Subcutaneous adipose tissue (tissue), 4 donors: ENCODE results near the gene OR12D1. TPM values are rescaled to one million over a fixed set of nuclear protein-coding genes. Genes with fewer than 3 reads are reported as not detected.

Source experiments
- total RNA-seq, 4 donors: library from RNA; depleted of rRNA; stranded (reverse); fragments of >200 nt; gene quantifications; one replicate each; pipeline ENCODE4 v1.1.0, GENCODE V29; 2016
- TF ChIP-seq, protein P1 (sequence below): fragments of 450-650 bp; IDR thresholded peaks from one replicate; pipeline ENCODE4 v1.5.1; 2016; ENCODE audit warnings: low read depth, mild to moderate bottlenecking, control low read depth, antibody characterized with exemption, moderate library complexity

The OR12D1 gene
- total RNA-seq, 4 donors from 2014 or later: not detected

DNA sequence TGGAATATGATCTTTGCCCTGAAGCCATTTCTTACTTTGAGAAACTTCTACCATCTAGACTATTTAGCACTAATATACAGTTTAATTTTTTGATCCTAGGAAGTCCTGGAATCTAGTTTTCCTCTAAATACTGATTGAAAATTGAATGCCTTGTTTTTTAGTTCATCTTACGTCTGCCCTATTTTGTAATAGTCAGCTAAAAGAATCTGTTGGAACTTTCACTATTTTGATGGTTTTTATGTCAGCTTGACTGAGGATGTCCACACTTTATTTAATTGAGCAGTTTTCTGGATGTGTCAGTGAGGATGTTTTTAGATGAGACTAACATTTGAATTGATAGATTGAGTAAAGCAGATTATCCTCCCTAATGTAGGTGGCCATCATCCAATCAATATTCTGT lies 10.9 kb upstream of the OR12D1 start:
- TF ChIP-seq, protein P1, sequence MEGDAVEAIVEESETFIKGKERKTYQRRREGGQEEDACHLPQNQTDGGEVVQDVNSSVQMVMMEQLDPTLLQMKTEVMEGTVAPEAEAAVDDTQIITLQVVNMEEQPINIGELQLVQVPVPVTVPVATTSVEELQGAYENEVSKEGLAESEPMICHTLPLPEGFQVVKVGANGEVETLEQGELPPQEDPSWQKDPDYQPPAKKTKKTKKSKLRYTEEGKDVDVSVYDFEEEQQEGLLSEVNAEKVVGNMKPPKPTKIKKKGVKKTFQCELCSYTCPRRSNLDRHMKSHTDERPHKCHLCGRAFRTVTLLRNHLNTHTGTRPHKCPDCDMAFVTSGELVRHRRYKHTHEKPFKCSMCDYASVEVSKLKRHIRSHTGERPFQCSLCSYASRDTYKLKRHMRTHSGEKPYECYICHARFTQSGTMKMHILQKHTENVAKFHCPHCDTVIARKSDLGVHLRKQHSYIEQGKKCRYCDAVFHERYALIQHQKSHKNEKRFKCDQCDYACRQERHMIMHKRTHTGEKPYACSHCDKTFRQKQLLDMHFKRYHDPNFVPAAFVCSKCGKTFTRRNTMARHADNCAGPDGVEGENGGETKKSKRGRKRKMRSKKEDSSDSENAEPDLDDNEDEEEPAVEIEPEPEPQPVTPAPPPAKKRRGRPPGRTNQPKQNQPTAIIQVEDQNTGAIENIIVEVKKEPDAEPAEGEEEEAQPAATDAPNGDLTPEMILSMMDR: no peak

DNA sequence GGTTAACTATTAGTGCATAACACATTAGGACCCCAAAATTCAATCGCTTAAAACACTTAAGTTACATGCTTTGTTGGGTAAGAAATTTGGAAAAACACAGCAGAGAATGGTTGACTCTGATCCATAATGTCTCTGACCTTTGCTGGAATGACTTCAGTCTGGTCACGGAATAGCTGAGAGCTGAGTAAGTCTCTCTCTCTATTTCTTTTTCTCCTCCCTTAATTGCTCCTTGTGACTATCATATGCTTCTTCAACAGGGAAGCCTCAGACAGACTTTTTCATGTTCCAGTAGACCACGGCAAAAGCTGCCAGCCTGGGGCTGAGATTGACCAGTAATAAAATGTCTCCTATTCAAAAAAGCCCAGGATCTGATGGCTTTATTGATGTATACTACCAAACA lies 4.8 kb downstream of the OR12D1 start:
- TF ChIP-seq, protein P1: no peak

DNA sequence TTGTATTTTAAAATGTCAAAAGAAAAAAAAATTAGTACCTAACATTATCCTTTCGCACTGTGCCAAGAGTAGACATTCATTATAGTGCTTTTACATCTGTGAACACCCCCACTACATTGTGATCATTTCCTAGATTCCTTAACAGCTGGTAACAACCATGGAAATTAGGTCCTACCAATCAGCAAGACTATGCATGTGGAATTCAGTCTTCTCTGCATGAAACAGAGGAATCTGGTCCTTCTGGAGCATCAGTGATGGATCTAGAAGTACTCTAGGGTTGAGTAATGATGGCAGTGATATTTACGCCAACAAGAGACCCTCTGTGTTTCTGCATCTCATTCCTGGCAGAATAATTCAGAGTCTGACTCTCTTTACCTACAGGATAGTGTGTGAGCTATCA lies 9.4 kb downstream of the OR12D1 start:
- TF ChIP-seq, protein P1: no peak

DNA sequence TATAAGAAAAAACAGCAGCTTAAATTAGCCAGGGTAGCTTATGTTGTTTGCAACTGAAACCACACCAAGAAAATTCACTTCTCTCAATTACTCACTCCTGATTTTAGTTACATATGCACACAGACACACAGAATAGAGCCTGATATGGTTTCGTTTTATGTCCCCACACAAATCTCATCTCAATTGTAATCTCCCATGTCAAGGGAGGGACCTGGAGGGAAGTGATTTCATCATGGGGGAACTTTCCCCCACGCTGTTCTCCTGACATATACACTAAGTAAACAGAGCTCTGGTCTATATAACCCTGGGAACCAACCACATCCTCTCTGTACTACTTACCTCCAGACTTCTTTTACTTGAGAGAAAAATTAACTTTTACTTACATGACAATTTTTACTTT lies 9.8 kb downstream of the OR12D1 start:
- TF ChIP-seq, protein P1: no peak

DNA sequence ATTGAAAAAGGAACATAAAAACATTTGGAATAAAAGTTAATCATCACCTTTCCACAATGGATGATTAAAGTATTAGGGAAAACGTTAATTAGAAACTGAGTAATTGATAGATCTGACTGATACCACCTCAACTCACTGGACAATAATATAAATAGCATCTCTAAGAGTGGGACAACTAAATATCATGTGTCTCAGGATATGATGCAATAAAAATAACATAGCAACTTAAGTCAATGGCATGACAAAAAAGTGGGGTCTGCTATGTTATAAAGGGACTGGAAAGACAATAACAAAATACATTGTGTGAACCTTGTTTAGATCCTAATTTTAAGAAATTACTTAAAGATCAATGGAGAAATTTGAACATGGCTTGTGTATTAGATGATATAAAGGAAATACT lies 10.3 kb downstream of the OR12D1 start:
- TF ChIP-seq, protein P1: no peak

DNA sequence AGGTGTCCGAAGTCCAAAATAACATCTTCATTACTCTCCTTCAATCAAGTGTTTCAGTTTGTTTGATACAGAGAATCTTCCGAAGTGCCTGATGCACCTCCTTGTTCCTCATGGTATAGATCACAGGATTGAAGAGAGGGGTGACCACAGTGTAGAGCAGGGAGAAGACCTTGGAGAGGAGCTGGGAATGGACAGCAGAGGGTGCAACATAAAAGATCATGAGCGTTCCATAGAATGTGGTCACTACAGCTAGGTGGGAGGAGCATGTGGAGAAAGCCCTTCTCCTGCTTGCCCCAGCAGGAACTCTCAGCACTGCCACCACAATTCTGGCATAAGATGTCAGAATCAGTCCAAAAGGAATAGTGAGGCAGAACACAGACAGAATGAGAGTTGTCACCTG lies 11.9 kb downstream of the OR12D1 start:
- TF ChIP-seq, protein P1: no peak

DNA sequence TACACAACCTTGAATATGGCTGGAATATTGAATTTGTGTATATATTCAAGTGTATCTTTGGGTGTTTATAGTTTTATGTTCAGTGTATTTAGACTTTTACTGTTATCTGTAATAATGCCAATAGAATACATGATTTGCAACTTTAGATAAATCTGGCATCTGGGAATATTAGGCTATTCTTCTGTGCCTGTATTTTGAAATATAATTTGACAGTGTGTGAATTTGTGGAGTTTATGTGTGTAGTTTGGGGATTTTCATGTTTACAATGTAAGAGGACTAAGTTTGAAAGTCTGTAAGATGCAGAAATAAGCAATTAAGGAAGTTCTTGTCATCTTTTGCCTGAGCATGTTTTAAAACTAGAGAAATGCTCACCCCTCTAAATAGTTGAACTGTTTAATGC lies 24.3 kb downstream of the OR12D1 start, which contains the start of gene OR10C1:
Gene OR10C1 (plus strand): TSS at position 301 of the 400 bp plus-strand sequence. CDS start 710 bp downstream, outside the sequence.
- TF ChIP-seq, protein P1: no peak
